H1 (cell line): Measurements from ENCODE around the gene SYT13. TPM values are rescaled to one million over a fixed set of nuclear protein-coding genes. Genes with fewer than 3 reads are reported as not detected.

Experiments
- CBX8 ChIP-seq: fragments of 300-800, 300-1000 bp; sonication (generic); IDR thresholded peaks from 2 replicates; pipeline ENCODE4 v1.7.1; 2016; ENCODE audit warnings: low read depth, low read length, borderline replicate concordance
- GABPA ChIP-seq: IDR thresholded peaks from 2 replicates; pipeline ENCODE4 v1.6.1; 2011; ENCODE audit warnings: mild to moderate bottlenecking, low read length, moderate library complexity, borderline replicate concordance; ENCODE audit not compliant: insufficient read depth
- SIRT6 ChIP-seq: IDR thresholded peaks from one replicate; pipeline ENCODE4 v1.7.1; 2012; ENCODE audit warnings: low read length, inconsistent platforms
- USF2 ChIP-seq: IDR thresholded peaks from 2 replicates; pipeline ENCODE4 v1.6.1; 2011; ENCODE audit warnings: low read length, improper control_type of control experiment
- polyA plus RNA-seq, 7 experiments: library from polyadenylated mRNA; depleted of rRNA in 3 of 7; stranded (reverse) in 5 of 7; unstranded in 2 of 7; fragments of >200 nt in 5 of 7; fragments of 200-250 nt in 2 of 7; gene quantifications; 1 replicate in 5 of 7; 2 replicates in 1 of 7; 4 replicates in 1 of 7; pipeline versions ENCODE4 v1.2.1 to v1.2.3, GENCODE V29; 2011 to 2013; ENCODE audit warnings: missing spikeins in 2 of 7, mixed read lengths in 2 of 7
- total RNA-seq: library from RNA; stranded (reverse); fragmentation: NEBNext Ultra II Directional; extraction: Animal tissue kit (Norgen Biotek cat#: 25700); gene quantifications from 2 replicates; pipeline ENCODE4 v1.2.1, GENCODE V29; 2021

The SYT13 gene
- total and polyA plus RNA-seq, 2 of the 8 experiments (the other 6 are each of a cell fraction or from before 2014, with no cell fraction given): 4.8 to 13.2 TPM

DNA sequence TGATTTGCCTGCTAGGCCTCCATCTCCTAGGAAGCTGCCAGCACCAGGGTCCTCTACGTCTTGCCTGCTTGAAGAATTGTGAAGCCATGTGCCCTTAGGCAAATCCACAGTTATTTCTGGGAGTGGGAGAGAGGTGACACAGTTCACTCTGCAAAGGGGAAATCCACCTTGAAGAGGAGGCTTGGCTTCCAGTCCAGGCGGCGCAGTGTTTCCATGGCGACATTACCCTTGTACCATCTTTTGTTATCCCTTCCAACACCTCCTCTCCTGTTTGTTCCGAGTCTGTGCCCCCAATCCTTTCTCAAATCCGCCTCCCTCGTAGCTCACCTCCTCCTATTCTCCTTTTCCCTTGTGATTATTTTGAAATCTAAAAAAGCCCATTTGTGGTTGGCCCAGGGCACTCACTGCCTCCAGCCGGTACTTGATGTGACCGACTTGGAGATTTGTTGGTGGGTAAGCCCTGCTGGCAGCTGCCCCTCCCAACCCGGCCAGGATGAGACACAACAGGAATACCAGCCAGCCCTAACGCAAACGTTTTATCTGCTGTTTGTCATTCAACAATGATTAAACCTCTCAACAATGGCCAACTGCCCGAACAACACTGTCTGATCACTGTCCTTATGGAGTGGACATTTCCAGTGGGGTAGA, 18.4 kb downstream of the SYT13 start (continued):
- TF ChIP-seq GABPA (no peak), USF2 (no peak), SIRT6 (no peak), CBX8 (no peak)
